DMS 273 treated with DMSO at 0.1 percent for 48 hours (cell line): ENCODE data around the gene NUDT16L1.

Experiments
- DNase-seq: peaks from one replicate; lab custom pipeline; 2025; lab: John Stamatoyannopoulos, UW

Gene NUDT16L1

GRCh38 chr16:4682084-4682591, 11.2 kb upstream of the NUDT16L1 start:
- DNase-seq = no peak

GRCh38 chr16:4682616-4683254, 10.6 kb upstream of the NUDT16L1 start:
- no peak for DNase-seq

GRCh38 chr16:4683255-4684057, 9.9 kb upstream of the NUDT16L1 start:
- DNase-seq = no peak

- DNase-seq = no peak
These were observed 9.2 kb upstream of the NUDT16L1 start for GRCh38 chr16:4684058-4684715.

GRCh38 chr16:4684763-4685162, 8.6 kb upstream of the NUDT16L1 start:
- DNase-seq = no peak

- no peak for DNase-seq
These were observed 8.1 kb upstream of the NUDT16L1 start for GRCh38 chr16:4685292-4685691.

- DNase-seq = no peak
These were observed 7.4 kb upstream of the NUDT16L1 start for GRCh38 chr16:4685776-4686496.

GRCh38 chr16:4686497-4687210, 6.7 kb upstream of the NUDT16L1 start:
- DNase-seq = no peak

- no peak for DNase-seq
These were observed 5.9 kb upstream of the NUDT16L1 start for GRCh38 chr16:4687416-4687815.

GRCh38 chr16:4687946-4688673, 5.3 kb upstream of the NUDT16L1 start:
- DNase-seq = no peak

GRCh38 chr16:4688674-4689045, 4.7 kb upstream of the NUDT16L1 start:
- DNase-seq = no peak

GRCh38 chr16:4689091-4689671, 4.2 kb upstream of the NUDT16L1 start:
- DNase-seq = no peak

- DNase-seq = no peak
These were observed 3.3 kb upstream of the NUDT16L1 start for GRCh38 chr16:4689864-4690704.

- DNase-seq = no peak
These were observed 2.3 kb upstream of the NUDT16L1 start for GRCh38 chr16:4690946-4691665.

GRCh38 chr16:4691666-4692412, 1.5 kb upstream of the NUDT16L1 start:
- no peak for DNase-seq

GRCh38 chr16:4692460-4693295, 684 bp upstream of the NUDT16L1 start:
- DNase-seq = no peak

GRCh38 chr16:4693956-4694641, 737 bp downstream of the NUDT16L1 start:
- DNase-seq = no peak
